DOHH2 (cell line): ENCODE measurements around the gene ESYT3.
"Not testable (repeated sequence)": the region's sequence is repeated elsewhere in the genome, so short reads cannot be mapped to it uniquely, and the experiment has no call there.

Experiments
- H3F3A ChIP-seq: fragments of 200-600 bp; sonication (generic), shearing (Covaris generic); 2 replicates; pipeline ENCODE4 v1.6.0; 2016; ENCODE audit warnings: antibody characterized with exemption, mild to moderate bottlenecking; ENCODE audit not compliant: control insufficient read depth, insufficient read depth
- H3K27ac ChIP-seq: fragments of 200-600 bp; sonication (generic); 2 replicates; pipeline ENCODE4 v1.5.1; 2014; ENCODE audit warnings: low read depth, mild to moderate bottlenecking, low read length, moderate library complexity
- H3K27me3 ChIP-seq: fragments of 200-600 bp; sonication (generic); 2 replicates; pipeline ENCODE4 v1.6.1; 2014; ENCODE audit warnings: mild to moderate bottlenecking, low read length, mixed read lengths; ENCODE audit not compliant: control insufficient read depth
- H3K36me3 ChIP-seq: fragments of 200-600 bp; sonication (generic); 2 replicates; pipeline ENCODE4 v1.6.1; 2014; ENCODE audit warnings: mild to moderate bottlenecking, low read length, moderate library complexity, mixed read lengths; ENCODE audit not compliant: control insufficient read depth
- H3K4me1 ChIP-seq: fragments of 200-600 bp; sonication (generic); 2 replicates; pipeline ENCODE4 v1.6.1; 2014; ENCODE audit warnings: mild to moderate bottlenecking, low read length, mixed read lengths; ENCODE audit not compliant: control insufficient read depth
- H3K4me2 ChIP-seq: fragments of 200-600 bp; sonication (generic); 2 replicates; pipeline ENCODE4 v1.6.0; 2014; ENCODE audit warnings: mild to moderate bottlenecking, low read length, moderate library complexity
- H3K4me3 ChIP-seq: fragments of 200-600 bp; sonication (generic); 2 replicates; pipeline ENCODE4 v1.5.1; 2014; ENCODE audit warnings: mild to moderate bottlenecking, low read length, mixed read lengths
- H3K79me2 ChIP-seq: fragments of 200-600 bp; sonication (generic); 2 replicates; pipeline ENCODE4 v1.6.1; 2014; ENCODE audit warnings: mild to moderate bottlenecking, low read length, mixed read lengths; ENCODE audit not compliant: control insufficient read depth
- H3K9me2 ChIP-seq: fragments of 200-600 bp; sonication (generic); replicated peaks from 2 replicates; pipeline ENCODE4 v1.6.1; 2014; ENCODE audit warnings: mild to moderate bottlenecking, low read length, mixed read lengths; ENCODE audit not compliant: control insufficient read depth
- H3K9me3 ChIP-seq: fragments of 200-600 bp; sonication (generic); 2 replicates; pipeline ENCODE4 v1.6.1; 2014; ENCODE audit warnings: antibody characterized with exemption, low read length, mixed read lengths; ENCODE audit not compliant: control insufficient read depth, insufficient read depth
- H4K20me1 ChIP-seq: fragments of 200-600 bp; sonication (generic); 2 replicates; pipeline ENCODE4 v1.6.0; 2014; ENCODE audit warnings: low read depth, mild to moderate bottlenecking, antibody characterized with exemption, low read length, moderate library complexity; ENCODE audit not compliant: control insufficient read depth, insufficient read depth
- CTCF ChIP-seq: fragments of 200-600 bp; sonication (generic); IDR thresholded peaks from one replicate; pipeline ENCODE4 v1.5.1; 2014; ENCODE audit warnings: antibody characterized with exemption, mild to moderate bottlenecking, low read depth, low read length; ENCODE audit not compliant: poor library complexity, severe bottlenecking
- EZH2phosphoT487 ChIP-seq: fragments of 200-600 bp; sonication (generic); IDR thresholded peaks from 2 replicates; pipeline ENCODE4 v1.6.1; 2017; ENCODE audit warnings: borderline replicate concordance, mild to moderate bottlenecking, antibody characterized with exemption, low read length, moderate library complexity, mixed read lengths

ESYT3 gene

GRCh38 chr3:138408751-138409570 is 25.5 kb upstream of the ESYT3 start:
- TF ChIP-seq EZH2phosphoT487, result no peak
- TF ChIP-seq CTCF, result no peak
- Histone ChIP-seq H3K9me2 (no peaks in the 10 kb centered on the region), H3F3A (no peaks in the 10 kb centered on the region), H3K4me3 (no peak overlapping the region), H3K4me1 (no peaks in the 10 kb centered on the region), H3K27me3 (peaks cover 43% of the 10 kb centered on the region), H3K4me2 (no peak overlapping the region), H3K27ac (no peak overlapping the region), H4K20me1 (no peaks in the 10 kb centered on the region), H3K36me3 (no peaks in the 10 kb centered on the region), H3K9me3 (no peaks in the 10 kb centered on the region), H3K79me2 (no peaks in the 10 kb centered on the region)

GRCh38 chr3:138412821-138413551 is 21.4 kb upstream of the ESYT3 start:
- H3K27me3 ChIP-seq, result peaks cover 19% of the 10 kb centered on the region; the same call in 1 of the 2 replicates
- H3K4me2 ChIP-seq, result no peak overlapping the region
- H3K27ac ChIP-seq, result no peak overlapping the region
- TF ChIP-seq EZH2phosphoT487 (no peak), CTCF (no peak)
- no peaks in the 10 kb centered on the region for H3K4me1 ChIP-seq
- H4K20me1 ChIP-seq, result no peaks in the 10 kb centered on the region
- H3K9me2 ChIP-seq, result no peaks in the 10 kb centered on the region
- no peaks in the 10 kb centered on the region for H3K36me3 ChIP-seq
- no peaks in the 10 kb centered on the region for H3K9me3 ChIP-seq
- H3K4me3 ChIP-seq, result no peak overlapping the region
- H3F3A ChIP-seq, result no peaks in the 10 kb centered on the region
- no peaks in the 10 kb centered on the region for H3K79me2 ChIP-seq

- not testable (repeated sequence) for H4K20me1 ChIP-seq, H3K27me3 ChIP-seq, H3K4me3 ChIP-seq, H3K9me3 ChIP-seq, H3K9me2 ChIP-seq, H3K36me3 ChIP-seq, H3K4me2 ChIP-seq, H3K4me1 ChIP-seq, H3F3A ChIP-seq, H3K27ac ChIP-seq, H3K79me2 ChIP-seq
Observed at GRCh38 chr3:138416236-138416635, 18.2 kb upstream of the ESYT3 start.

- no peaks in the 10 kb centered on the region for H3K36me3 ChIP-seq
- H3K4me2 ChIP-seq, result no peak overlapping the region
- TF ChIP-seq CTCF (peak; percentile 86), EZH2phosphoT487 (no peak)
- H3K4me3 ChIP-seq, result no peak overlapping the region
- H3K9me3 ChIP-seq, result no peaks in the 10 kb centered on the region
- H3K27ac ChIP-seq, result no peak overlapping the region
- no peaks in the 10 kb centered on the region for H3K9me2 ChIP-seq
- no peaks in the 10 kb centered on the region for H3F3A ChIP-seq
- no peaks in the 10 kb centered on the region for H3K4me1 ChIP-seq
- no peaks in the 10 kb centered on the region for H3K79me2 ChIP-seq
- peaks cover 6% of the 10 kb centered on the region; the same call in 1 of the 2 replicates for H3K27me3 ChIP-seq
- no peaks in the 10 kb centered on the region for H4K20me1 ChIP-seq
Observed at GRCh38 chr3:138417559-138417982, 16.8 kb upstream of the ESYT3 start.
